Retinal pigment epithelial cell (primary cell): Measurements from ENCODE around the gene RBM4.

ENCODE experiments used
- DNase-seq: peaks from one replicate; pipeline ENCODE4 v3.0.0-alpha.2; 2010; ENCODE audit warnings: low read depth
- H3K4me3 ChIP-seq: 2 replicates; pipeline ENCODE4 v1.5.1; 2011; ENCODE audit warnings: mild to moderate bottlenecking, low read length, control low read depth, moderate library complexity
- TF ChIP-seq, protein P1 (sequence below): conservative IDR thresholded peaks from 2 replicates; pipeline ENCODE4 v1.5.1; 2011; ENCODE audit warnings: low read depth, low read length, control low read depth, inconsistent platforms

Gene RBM4

GRCh38 chr11:66686100-66686785, 47.7 kb downstream of the RBM4 start:
- no peak overlapping the region for H3K4me3 ChIP-seq
- TF ChIP-seq, protein P1, sequence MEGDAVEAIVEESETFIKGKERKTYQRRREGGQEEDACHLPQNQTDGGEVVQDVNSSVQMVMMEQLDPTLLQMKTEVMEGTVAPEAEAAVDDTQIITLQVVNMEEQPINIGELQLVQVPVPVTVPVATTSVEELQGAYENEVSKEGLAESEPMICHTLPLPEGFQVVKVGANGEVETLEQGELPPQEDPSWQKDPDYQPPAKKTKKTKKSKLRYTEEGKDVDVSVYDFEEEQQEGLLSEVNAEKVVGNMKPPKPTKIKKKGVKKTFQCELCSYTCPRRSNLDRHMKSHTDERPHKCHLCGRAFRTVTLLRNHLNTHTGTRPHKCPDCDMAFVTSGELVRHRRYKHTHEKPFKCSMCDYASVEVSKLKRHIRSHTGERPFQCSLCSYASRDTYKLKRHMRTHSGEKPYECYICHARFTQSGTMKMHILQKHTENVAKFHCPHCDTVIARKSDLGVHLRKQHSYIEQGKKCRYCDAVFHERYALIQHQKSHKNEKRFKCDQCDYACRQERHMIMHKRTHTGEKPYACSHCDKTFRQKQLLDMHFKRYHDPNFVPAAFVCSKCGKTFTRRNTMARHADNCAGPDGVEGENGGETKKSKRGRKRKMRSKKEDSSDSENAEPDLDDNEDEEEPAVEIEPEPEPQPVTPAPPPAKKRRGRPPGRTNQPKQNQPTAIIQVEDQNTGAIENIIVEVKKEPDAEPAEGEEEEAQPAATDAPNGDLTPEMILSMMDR = no peak
- no peak for DNase-seq

DNA sequence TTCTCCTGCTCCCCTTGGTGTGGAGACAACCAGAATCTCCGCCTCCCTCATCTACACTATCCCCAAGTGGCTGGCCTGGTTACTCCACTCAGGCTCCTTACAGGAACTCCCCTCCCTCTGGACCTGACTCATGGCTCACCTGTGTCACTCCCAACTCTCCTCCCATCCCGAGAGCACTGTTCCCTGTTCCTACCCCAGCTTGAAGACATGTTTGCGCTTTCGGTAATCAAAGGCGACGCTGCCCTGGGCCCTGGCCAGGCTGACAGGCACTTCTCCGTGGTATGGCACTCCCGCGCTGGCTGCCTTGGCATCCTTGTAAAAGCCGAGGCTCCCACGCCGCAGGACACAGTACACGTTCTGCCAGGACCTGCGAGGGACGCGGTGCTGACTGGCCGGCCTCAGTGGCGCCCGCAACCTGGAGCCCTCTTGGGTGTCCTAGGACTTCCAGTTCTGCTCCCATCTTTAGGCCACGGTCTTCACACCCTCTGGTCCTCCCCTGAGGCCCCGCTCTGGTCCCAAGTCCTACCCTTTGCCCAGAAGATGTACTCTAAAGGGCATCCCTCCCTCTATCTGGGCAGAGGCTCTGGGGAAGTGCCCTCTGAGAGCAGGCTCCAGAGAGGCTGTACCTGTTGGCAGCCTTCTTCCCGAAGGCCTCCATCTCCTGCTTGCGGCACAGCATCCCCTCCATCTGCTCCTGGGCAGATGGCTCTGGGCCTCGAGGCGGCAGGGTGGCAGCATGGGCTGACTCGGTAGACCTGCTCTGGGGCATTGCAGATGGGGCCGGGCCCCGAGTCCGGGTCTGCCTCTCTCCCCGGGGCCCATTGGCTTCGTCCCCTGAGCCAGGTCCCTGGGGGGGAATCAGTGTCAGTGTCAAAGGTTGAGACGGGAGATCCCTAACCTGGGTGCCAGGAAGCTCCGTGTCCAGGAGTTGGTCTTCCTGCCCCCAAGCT, 48.6 kb downstream of the RBM4 start:
- no peak overlapping the region for H3K4me3 ChIP-seq
- TF ChIP-seq, protein P1 = no peak
- no peak for DNase-seq

DNA sequence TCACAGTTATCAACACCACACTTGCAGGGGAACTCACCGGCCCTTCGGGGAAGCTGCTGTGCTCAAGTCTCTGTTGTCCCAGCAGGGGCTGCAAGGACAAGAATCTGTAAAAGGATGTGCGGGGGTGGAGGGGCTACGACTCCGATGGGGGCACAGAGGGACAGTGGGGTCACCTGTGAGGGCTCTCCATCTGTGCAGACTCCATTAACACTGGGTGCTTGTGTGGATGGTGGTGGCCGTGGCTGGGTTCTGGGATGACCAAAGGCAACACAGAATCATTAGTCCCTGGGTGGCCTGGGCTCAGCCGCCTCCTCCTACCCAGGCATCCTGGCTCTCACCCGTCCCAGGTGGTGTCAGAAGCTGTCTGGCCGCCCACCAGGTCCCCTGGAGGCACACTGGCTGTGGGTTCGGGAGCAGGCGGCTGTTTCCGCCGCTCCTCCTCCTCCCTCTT, 49.4 kb downstream of the RBM4 start:
- H3K4me3 ChIP-seq = no peak overlapping the region
- no peak for DNase-seq
- TF ChIP-seq, protein P1 = no peak

GRCh38 chr11:66688561-66689534, 50.3 kb downstream of the RBM4 start:
- TF ChIP-seq, protein P1 = no peak
- H3K4me3 ChIP-seq = no peak overlapping the region
- DNase-seq = no peak

DNA sequence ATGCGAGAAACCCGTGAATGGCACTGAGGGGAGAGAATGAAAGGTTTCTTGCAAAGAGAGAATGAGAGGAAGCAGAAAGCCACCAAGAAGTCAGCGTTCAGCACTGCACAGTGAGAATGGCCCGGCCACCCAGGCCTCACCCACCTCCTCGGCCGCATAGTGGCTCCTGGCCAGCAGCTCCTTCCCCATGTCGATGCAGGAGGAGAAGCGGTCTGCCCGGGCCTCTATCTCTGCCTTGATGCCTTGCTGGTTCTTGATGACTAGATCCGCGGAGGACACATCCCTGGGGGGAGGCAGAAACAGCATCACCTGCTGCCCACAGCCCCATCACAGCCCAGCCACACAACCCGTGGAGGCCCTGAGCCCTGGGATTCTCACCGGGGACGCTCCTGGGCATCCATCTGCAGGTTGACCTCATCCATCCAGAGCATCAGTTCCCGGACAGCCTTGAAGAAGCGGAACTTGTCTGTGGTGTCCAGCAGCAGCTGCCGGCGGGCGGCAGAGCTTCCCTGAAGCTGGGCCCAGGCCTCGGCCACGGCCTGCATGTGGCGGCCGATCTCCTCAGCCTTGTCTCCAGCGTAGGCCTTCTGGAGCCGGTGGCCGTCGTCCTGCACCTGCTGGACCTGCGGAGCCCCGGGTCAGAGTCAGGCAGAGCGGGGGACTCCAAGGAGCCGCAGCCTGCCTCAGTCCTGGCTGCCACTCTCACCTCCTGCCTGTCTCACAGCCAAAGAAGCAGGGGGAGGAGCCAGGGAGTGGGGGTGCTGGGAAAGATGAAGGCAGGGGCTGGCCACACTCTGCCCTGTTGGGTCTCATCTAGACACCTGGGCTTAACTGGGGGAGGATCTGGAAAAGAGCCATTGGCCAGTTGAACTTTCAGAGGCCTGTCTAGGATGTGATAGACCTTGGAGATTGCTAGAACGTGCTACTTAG, 51.4 kb downstream of the RBM4 start:
- TF ChIP-seq, protein P1 = no peak
- no peak overlapping the region for H3K4me3 ChIP-seq
- no peak for DNase-seq
